HG03039 (cell line): ENCODE data around the gene SLFNL1.

Experiments
- ATAC-seq: cut with Tn5 transposase; IDR thresholded peaks from one replicate; pipeline ENCODE4 v1.9.1; 2021; ENCODE audit warnings: mild to moderate bottlenecking, moderate library complexity; ENCODE audit not compliant: unreplicated experiment

Gene SLFNL1

DNA sequence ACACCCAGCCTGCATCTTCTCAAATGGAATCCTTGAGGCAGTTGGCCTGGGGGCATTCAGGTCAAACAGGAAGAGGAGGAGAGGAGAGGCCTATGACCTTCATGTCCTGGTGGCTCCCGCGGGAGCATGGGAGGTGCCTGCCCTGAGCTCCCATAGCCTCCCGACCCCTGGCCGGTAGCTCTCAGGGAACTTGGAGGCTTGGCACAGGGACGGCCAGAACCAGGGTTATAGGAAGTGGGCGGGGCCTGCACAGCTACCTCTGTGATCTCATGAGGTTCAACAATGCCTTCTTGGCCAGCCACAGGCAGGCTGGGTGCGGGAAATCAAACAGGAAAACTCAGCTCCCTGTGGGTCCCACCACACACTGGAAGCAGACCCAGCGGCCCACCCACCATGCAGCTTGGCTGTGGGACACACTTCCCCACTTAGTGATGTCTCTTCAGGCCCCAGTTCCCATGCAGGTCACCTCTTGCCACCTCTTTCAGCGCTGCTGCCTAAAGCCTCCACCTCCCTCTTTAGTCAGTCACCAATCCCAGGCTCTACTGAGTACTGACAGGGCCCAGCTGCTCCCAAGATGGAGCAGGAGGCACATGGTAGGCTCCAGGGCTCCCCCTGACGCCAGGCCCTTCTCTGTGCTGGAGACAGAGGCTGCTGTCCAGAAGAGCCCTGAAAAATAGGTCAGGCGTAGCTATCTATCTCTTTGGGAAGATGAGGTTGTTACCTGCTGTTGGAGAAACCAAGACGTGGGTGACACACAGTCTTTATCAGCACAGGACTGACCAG, at the start of gene SLFNL1:
SLFNL1 (minus strand) TSS at position 200 of the 783 bp plus-strand sequence. CDS start 1,065 bp downstream, outside the sequence.
- no peak for ATAC-seq

DNA sequence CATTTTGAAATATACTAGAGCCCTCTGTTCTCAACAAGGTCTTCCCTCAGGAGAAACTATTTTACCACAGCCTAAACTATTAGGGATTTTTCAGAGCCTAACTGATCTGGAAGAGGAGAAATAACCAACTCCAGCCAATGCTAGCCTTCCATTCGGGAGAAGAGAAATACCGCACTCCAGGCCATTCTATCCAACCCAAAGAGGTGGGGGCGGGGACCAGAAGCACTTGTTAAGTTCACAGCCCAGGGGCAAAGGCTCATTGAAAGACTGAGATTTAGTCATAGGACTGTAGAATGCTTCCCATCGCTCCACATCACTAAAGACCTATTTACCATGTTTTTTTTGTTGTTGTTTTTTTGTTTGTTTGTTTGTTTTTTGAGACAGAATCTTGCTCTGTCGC, 35.4 kb upstream of the SLFNL1 start:
- no peak for ATAC-seq

DNA sequence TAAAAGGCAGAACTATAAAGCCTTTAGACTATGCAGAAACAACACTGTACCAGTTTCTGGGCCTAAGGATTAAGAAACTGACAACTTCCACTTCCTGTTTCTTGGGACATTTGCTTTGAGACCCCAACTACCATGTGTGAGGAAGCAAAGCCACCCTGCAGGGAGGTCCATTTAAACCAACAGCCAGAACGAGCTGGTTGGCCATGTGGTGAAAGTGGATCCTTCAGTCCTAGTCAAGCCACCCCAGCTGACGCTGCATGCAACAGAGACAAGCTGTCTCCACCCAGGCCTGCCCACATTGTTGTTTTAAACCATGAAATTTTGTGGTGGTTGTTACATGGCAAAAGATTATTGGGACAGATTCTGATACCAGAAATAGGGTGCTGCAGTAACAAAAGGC, 31.8 kb upstream of the SLFNL1 start:
- ATAC-seq = no peak

DNA sequence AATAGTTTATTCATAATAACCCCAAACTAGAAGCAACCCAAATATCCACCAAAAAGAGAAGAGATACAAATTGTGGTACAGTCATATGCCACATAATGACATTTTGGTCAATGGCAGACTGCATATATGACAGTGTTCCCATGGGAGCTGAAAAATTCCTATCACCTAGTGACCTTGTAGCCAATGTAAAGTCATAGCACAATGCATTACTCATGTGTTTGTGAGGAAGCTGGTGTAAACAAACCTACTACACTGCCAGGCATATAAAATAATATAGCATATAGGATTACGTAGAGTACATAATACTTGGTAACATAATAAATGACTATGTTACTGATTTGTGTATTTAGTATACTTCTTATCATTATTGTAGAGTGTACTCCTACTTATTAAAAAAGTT, 29.5 kb upstream of the SLFNL1 start:
- no peak for ATAC-seq

DNA sequence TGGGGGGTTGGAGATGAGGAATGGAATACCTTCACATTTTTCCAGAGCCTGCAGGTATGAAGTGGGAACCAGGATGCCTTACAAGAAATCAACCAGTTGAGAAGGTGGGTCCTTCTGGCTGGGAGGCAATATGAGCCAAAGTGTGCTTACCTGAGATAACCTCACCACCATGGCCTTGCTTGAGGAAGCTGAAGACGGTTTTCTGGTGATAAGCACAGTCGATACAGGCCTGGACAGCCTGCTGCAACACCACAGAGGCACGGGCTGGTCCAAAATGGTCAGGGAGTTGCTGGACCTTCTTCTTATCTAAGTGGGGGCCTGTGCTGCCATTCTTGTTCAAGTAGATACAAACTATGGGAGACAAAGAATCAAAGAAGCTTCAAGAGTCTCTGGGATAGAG, 27.0 kb upstream of the SLFNL1 start:
- ATAC-seq = no peak

DNA sequence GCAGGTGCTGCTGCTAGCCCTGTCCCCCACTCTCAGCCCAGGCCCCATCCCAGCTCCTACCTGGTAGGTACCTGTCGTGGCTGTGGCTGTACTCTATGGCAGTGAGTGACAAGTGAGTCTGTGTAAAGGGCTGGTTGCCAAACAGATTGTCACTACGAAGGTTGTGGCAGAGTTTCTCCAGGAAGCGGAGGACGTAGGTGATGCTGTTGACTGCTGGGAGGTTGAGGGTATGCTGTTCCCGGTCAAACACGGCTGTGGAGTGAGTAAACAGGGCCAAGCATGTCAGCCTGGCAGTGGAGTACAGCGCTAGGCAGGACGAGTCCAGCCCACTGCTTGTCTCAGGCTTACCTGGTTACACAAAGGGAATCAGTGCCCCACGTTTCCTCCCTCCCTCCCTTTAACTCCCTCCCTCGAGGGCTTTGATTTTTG, 24.8 kb upstream of the SLFNL1 start:
- no peak for ATAC-seq

DNA sequence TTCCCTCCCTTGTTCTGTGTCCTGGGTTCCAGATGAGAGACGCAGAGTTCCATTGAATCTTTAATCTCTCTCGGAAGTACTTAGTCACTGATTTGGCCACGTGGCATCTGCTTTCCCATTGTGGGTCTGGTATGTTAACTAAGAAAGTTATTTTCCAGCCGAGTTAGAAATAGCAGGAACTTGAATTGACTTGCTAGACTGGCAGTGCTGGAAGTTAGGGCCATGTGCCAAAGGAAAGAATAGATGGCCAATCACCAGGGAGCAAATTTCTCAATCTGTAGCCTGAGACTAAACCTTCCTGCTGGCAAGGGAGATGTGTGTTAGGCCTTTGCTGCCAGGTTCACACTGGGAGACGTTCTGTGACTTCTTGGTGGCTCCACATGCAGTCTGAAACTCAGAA, 24.2 kb upstream of the SLFNL1 start:
- no peak for ATAC-seq

DNA sequence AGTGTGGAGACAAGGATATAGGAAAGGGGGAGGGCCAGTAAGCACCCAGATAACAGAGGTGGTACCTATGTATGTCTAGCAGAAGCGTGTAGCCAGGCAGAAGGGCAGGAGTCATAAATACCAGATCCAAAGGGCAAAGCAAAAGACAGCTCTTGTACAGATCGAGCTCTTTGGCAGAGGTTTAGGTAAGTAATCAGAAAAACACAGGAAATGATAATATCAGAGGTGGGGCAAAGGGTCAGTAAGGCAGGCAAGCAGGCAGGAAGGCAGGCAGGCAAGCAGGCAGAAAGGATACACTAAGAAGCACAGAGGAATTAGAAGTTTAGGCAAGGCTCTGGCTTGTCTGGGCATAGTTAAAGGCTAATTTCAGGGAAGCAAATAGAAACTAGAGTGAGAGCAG, 22.7 kb upstream of the SLFNL1 start:
- no peak for ATAC-seq

DNA sequence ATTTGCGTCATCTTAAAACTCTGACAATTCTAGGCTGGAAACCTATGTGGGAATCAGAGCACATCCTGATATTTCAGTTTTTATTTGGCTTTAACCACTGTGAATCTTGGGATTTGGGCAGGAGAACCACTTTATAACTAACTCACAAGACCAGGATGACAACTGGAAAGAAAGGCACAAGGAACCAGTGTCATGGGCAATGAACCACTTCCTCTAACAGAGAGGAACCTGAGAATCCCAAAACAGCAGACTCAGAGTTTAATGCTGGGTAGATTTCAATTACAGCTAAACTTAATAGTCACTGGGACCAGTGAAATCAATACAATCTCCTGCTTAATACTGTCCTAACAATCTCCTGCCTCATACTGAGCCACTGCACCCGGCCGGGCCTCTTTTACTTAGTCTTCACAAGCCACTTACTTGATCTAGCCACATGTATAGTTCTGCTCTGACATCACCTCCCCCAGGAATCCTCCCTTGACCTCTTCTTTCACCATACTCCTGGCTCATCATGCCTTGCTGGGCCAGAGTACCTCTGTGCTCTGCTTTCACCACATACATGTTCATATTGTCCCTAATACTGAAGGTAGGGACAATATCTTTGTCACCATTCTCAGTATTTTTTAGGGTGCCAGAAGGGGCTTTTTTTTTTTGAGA, 20.2 kb upstream of the SLFNL1 start:
- no peak for ATAC-seq

DNA sequence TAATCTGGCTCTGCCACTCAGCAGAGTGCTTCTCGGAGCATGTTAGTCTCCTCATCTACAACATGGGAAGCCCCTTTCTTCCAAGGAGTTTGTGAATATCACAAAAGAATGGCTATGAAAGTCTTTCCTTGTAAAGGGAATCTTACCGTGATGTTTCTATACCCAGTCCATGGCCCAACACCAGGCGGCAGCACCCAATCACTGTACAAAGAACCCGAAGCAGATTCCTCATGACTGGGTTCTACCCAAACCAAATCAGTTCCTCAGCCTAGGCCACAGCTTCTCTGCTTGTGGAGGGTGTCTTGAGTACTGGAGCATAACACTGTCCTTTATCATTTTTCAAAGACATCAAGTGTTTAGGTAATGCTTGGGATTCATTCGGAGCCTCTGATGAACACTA, 16.6 kb upstream of the SLFNL1 start:
- no peak for ATAC-seq

DNA sequence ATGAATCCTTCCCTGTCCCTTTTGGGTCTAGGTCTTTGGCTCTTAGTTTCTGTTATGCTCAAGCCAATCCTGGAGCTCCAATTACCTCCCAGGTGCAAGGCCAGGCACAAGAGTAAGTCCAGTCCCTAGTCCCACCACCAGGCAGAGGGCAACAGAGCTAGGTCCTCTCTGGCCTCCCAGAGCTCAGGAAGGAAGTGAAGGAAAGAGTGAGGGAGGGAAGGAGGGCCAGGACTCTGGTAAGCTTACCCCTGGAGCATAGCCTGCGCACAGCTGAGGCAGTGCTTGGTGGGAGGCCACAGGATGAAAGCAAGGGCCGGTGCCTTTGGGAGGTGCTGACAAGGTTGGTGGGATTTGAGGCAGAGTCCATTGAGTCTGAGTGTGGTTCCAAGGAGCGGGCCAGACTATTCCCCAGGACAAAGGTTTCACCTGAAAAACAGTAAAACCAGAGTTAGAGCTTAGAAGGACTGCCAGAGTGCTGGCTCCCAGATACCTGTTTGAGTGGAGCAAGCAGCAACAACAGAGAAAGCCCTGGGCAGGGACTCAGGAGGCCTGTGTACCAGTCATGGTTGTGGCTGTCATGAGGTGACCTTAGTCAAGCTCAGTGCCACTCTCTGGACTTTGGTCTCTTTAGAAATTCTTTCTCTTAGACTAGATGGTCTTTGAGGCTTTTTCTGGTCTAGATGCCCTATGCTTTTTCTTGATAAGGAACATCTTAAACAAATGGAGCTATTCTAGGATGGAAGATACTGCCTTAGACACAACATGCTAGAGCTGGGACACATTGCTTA, 15.8 kb upstream of the SLFNL1 start:
- ATAC-seq = no peak

DNA sequence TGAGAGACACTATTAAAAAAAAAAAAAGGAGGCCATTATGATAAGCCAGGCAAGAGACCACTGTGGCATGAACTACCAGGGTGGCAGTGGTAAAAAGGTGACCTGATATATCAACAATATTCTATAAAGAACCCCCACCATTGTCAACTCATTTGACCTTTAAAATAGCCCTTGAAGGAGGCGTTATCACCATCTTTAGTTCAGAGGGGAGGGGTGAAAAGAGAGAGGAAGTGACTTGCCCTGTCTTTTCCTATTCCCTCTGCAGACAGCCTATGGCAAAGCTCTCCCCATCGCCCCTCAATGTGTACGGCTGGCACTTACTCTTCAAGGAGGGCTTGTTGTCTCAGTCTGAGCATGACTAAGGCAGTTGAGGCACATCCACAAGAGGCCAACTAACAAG, 11.7 kb upstream of the SLFNL1 start:
- no peak for ATAC-seq

DNA sequence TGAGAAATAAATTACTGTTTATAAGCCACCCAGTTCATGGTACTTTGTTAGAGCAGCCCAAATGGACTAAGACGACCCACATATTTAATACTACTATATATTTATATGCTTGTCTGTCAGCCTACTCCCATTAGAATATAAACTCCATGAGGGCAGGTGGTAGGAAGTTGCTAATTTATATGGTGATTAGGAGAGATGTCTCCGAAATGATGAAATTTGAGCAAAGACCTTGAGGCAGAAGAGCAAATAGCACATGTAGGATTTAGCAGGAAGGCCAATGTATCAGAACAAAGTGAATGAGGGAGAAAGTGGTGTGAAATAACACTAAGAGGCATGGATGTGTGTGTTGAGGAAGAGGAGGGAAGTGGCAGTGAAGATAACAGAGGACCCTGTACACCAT, 10.6 kb upstream of the SLFNL1 start:
- no peak for ATAC-seq

DNA sequence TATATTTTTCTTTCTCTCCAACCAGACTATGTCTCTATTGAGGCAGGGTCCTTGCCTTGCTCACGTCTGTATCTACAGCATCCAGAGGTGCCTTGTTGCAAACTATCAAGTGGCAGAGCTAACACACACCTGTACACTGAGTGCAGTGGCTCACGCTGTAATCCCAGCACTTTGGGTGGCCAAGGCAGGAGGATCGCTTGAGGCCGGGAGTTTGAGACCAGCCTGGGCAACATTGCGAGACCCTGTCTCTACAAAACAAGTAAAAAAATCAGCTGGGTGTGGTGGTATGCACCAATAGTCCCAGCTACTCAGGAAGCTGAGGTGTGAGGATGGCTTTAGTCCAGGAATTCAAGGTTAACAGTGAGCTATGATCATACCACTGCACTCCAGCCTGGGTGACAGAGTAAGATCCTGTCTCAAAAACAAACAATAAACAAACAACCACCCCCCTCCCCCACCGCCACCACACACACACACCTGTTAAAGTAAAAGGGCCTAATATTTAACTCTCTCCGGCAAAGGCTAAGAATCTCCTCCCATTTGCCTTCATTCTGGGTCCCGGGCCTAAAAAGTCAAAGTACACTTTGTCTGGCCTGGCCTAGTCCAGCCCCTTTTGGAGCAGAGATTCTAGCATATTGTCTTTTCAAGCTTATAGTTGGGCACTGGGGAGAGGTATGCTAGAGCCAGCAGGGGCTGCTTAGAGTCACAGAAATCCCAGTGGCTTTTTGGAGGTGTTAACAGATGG, 9.5 kb upstream of the SLFNL1 start:
- ATAC-seq = no peak

DNA sequence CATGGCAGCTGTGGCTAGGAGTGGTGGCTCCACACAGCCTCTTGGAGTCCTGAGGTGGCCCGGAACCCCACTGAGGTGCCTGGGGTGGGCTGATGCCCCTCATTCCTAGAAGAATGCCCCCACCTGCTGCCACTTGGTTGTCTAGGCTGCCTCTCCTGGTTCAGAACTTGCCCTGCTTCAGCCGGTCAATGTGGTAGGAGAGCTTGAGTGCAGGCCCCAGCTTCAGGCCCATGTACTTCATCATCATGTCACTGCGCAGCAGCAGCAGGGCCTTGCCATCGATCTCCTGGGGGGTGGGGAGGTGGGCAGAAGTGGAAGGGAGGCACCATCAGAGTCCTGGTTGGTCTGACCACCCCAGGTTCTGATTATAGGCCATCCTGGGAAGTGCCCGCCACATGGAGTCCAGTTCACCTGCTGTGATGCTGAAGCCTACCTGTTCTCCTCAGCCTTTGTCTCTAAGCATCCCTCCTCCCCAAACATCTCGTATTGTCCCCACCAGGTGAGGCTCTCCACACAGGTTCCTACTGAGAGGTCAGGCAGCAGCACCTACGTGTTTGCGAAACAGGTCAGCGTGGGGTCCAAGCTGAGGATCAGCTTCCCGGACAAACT, 6.6 kb upstream of the SLFNL1 start:
- no peak for ATAC-seq

DNA sequence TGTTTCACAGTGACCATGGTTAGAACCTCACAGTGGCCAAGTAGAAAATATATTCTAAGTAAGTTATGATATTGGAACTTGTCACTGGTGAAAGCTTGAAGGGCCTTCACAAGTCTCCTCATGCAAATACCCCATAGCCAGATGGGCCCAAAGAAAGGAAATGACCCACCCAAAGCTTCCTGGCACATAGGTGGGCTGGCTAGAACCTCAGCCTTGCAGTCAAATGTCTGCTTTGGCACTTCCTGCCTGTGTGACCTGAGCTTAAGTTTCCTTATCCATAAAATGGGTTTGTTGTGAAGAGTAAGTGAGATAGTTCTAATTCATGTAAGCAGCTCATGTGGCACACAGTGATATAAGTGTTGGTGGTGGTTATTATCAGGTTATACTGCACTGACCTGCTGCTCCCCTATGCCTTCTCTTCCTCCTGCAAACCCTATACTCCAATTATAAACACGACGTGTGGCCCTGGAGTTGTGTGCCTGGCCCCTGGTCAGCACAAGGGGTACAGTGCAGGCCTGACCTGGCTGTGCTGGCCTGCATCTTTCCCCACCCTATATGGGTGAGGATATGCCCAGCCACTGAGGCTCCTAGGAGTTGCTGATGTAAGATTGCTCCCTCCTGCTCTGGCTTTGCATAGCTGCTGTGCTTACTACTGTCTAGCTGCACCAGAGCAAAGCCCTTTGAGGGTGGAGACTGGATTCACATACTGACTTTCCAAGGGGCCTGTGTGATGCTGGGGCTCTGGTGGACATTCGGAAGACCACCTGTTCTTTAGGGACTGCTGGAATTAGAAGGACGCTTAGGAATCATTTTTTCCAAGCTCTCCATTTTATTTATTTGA, 4.7 kb upstream of the SLFNL1 start:
- no peak for ATAC-seq

DNA sequence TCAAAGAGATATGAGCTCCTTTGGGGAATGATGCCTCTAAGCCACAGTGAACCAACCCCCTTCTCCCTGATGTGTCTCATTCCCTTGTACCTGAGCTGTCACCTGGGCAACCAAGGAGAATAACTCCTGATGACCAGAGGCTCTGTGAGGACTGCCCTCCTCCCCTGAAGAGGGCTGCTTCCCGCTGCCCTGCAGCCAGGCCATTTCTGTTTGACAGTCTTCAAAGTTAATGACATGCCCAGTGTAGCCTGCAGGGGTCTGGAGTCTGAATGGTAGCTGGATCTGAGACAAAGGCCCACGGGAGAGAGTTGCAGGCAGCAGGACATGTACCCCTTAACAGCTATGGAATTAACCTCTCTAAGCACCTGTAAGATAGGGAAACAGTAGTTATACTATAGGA, 3.4 kb upstream of the SLFNL1 start:
- ATAC-seq = no peak

DNA sequence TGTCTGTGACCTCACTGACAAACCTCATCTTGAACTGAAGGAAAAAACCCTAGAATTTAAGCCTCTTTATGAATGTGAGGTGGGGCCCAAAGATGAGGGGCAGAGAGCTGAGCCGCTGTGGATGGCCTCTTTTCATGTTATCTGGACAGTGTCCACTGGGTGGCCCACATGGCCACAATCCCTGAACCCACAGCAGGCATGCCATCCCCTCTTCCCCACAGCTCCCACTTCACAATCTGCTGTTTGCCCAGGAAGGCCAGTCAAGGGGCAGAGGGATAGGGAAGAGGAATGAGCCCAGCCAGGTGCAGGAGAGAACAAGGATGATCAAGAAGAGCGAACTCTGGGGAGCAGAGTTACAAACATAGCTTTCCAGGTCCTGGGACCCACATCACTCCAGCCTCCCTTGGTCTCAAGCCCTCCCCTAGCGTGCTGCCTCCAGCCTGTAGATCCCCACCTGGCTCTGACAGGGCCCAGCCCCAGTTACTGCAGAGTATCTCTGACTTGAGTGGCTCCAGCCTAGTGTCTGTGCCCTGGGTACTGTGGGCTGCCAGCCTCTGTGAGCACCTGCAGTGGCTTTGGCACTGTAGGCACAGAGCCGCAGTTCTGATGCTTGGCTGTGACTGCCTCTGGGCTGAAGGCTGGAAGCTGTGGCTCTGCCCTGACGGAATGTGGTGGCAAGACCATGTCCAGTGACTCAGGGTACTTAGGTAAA, 1.9 kb upstream of the SLFNL1 start:
- ATAC-seq = no peak

DNA sequence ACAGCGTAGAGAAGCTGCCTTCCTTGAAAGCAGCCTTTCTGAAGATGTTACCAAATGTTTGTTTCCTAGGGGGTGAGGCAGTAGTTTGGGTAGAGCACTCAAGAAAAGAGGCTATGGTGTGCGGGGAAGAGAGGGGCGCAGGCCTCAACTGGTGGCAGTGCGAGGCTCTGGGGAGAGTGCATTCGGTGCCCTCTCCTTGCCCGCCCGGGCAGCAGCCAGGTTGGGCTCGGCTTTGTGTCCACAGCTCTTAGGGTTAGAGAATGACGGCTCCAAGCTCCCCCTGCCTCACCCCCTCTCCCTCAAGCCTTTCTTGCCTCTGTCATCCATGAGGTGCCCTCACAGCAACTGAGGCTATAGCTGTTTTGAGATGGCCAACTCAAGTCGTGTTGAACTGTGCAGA, 899 bp upstream of the SLFNL1 start:
- ATAC-seq = no peak
